Gastrocnemius medialis (tissue), 4 donors: ENCODE measurements around the gene CDK18.

Source experiments
- CTCF ChIP-seq, 5 experiments: fragments of 450-650 bp in 3 of 5; fragments of 200-600 bp in 2 of 5; sonication (generic) in 2 of 5; IDR thresholded peaks in 4 of 5; conservative IDR thresholded peaks in 1 of 5; 1 replicate in 4 of 5; 2 replicates in 1 of 5; pipeline ENCODE4 v1.5.1; 2016 to 2019; ENCODE audit warnings: antibody characterized with exemption in 5 of 5, mild to moderate bottlenecking in 3 of 5, moderate library complexity in 3 of 5
- POLR2A ChIP-seq, 2 donors: fragments of 450-650 bp; IDR thresholded peaks; one replicate each; pipeline ENCODE4 v1.6.1; 2017; ENCODE audit warnings: antibody characterized with exemption in 2 of 2, mild to moderate bottlenecking in 2 of 2, moderate library complexity in 2 of 2

GRCh38 chr1:205535866-205536758 lies 31.6 kb downstream of the CDK18 start:
- no peak for TF ChIP-seq CTCF (IDR thresholded peaks at IDR 0.05 in 4 of 5, conservative IDR thresholded peaks at IDR 0.05 in 1 of 5)
- no peak for TF ChIP-seq POLR2A (IDR thresholded peaks at IDR 0.05)
